Breast epithelium (tissue), 3 donors: ENCODE results near the gene GUCD1.

Experiments used
- CTCF ChIP-seq, 3 donors: fragments of 450-650 bp; IDR thresholded peaks; one replicate each; pipeline ENCODE4 v1.5.1; 2016 to 2017; ENCODE audit warnings: antibody characterized with exemption in 3 of 3, mild to moderate bottlenecking in 3 of 3, moderate library complexity in 3 of 3
- POLR2AphosphoS5 ChIP-seq, 3 donors: sonication (generic); formaldehyde crosslinking; IDR thresholded peaks; one replicate each; pipeline ENCODE4 v1.6.1; 2017; ENCODE audit warnings: antibody characterized with exemption in 3 of 3

GRCh38 chr22:24532075-24532474, 22.9 kb downstream of the GUCD1 start:
- TF ChIP-seq POLR2AphosphoS5 (IDR thresholded peaks at IDR 0.05) (no peak), CTCF (IDR thresholded peaks at IDR 0.05) (no peak)
